Measurements from ENCODE around the gene MLLT1.
A peak's percentile ranks its signal among the peaks of the same experiment; 100 is the strongest.
"Not testable (repeated sequence)": the region's sequence is repeated elsewhere in the genome, so short reads cannot be mapped to it uniquely, and the experiment has no call there.

The MLLT1 gene

DNA sequence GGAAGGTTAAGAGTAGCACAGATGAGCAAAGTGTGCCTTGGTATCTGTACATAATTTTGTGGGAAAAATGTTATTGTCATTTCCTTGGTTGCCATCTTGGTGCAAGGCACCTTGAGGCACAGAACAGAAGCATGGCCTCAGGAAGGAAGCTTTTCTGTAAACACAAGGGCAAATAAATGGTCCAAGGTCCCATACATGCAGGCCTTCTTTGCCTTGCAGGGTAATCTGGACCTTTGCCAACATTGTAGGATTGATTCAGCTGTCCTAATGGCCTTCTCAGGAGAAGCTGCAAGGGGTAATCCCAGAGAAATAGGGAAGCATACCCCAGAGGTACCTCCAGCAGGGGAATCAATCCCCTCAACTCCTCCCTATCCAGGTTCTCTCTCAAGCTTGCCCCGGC lies 9.0 kb upstream of the MLLT1 start:
- Histone ChIP-seq H3K36me3 (ENCODE audit: low read length) (no peaks in the 10 kb centered on the region), H3K9ac (ENCODE audit: low read length) (no peak overlapping the region), H3K4me3 (ENCODE audit: insufficient read depth, low read length, poor library complexity, severe bottlenecking) (no peak overlapping the region), H3K9me3 (ENCODE audit: insufficient read depth, low read length) (peaks cover 42% of the 10 kb centered on the region; the same call in 1 of the 2 replicates), H3K27me3 (ENCODE audit: low read length) (no peaks in the 10 kb centered on the region), H3K27ac (ENCODE audit: low read depth, low read length) (no peak overlapping the region), H2AFZ (ENCODE audit: low read depth, low read length, severe bottlenecking) (no peak overlapping the region), H3F3A (ENCODE audit: insufficient read depth) (no peaks in the 10 kb centered on the region), H3K9me2 (replicated peaks; ENCODE audit: insufficient read depth, low read length) (no peaks in the 10 kb centered on the region), H4K20me1 (ENCODE audit: low read depth, low read length) (no peaks in the 10 kb centered on the region), H3K4me2 (ENCODE audit: low read depth, low read length, poor library complexity, severe bottlenecking) (no peak overlapping the region), H3K79me2 (ENCODE audit: insufficient read depth, low read length) (no peaks in the 10 kb centered on the region)
- TF ChIP-seq CTCF (IDR thresholded peaks at IDR 0.05; ENCODE audit: insufficient read depth, low read length, poor library complexity, severe bottlenecking) (no peak), EZH2phosphoT487 (conservative IDR thresholded peaks at IDR 0.05; ENCODE audit: low read length) (no peak)

- Histone ChIP-seq H3K9me3 (ENCODE audit: insufficient read depth, low read length) (peaks cover 36% of the 10 kb centered on the region; the same call in 1 of the 2 replicates), H3K27ac (ENCODE audit: low read depth, low read length) (no peak overlapping the region), H3K4me3 (ENCODE audit: insufficient read depth, low read length, poor library complexity, severe bottlenecking) (peak overlapping the region; percentile 22), H3K9ac (ENCODE audit: low read length) (no peak overlapping the region), H3F3A (ENCODE audit: insufficient read depth) (no peaks in the 10 kb centered on the region), H3K27me3 (ENCODE audit: low read length) (no peaks in the 10 kb centered on the region), H2AFZ (ENCODE audit: low read depth, low read length, severe bottlenecking) (no peak overlapping the region), H3K4me2 (ENCODE audit: low read depth, low read length, poor library complexity, severe bottlenecking) (no peak overlapping the region), H3K9me2 (replicated peaks; ENCODE audit: insufficient read depth, low read length) (no peaks in the 10 kb centered on the region), H4K20me1 (ENCODE audit: low read depth, low read length) (no peaks in the 10 kb centered on the region), H3K36me3 (ENCODE audit: low read length) (no peaks in the 10 kb centered on the region), H3K79me2 (ENCODE audit: insufficient read depth, low read length) (no peaks in the 10 kb centered on the region)
- TF ChIP-seq EZH2phosphoT487 (conservative IDR thresholded peaks at IDR 0.05; ENCODE audit: low read length): no peak
- TF ChIP-seq CTCF (IDR thresholded peaks at IDR 0.05; ENCODE audit: insufficient read depth, low read length, poor library complexity, severe bottlenecking): no peak
Measured at GRCh38 chr19:6287269-6287885, 7.6 kb upstream of the MLLT1 start.

DNA sequence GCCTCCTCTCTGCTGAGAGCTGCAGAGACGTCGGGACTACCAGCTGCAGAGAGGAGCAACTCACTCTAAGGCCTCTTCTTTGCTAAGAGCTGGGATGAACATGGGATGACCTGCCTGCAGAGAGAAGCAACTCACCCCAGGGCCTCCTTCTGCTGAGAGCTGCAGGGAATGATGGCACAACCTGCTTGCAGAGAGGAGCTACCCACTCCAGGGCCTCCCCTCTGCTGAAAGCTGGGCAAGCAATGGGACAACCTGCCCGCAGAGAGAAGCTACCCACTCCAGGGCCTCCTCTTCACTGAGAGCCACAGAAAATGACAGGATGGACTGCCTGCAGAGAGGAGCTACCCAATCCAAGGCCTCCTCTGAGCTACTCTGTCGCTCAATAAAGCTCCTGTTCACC lies 6.9 kb upstream of the MLLT1 start:
- no peak overlapping the region for H3K4me2 ChIP-seq (ENCODE audit: low read depth, low read length, poor library complexity, severe bottlenecking)
- no peak overlapping the region for H2AFZ ChIP-seq (ENCODE audit: low read depth, low read length, severe bottlenecking)
- no peaks in the 10 kb centered on the region for H3K36me3 ChIP-seq (ENCODE audit: low read length)
- H3K27me3 ChIP-seq (ENCODE audit: low read length): no peaks in the 10 kb centered on the region
- no peaks in the 10 kb centered on the region for H3K79me2 ChIP-seq (ENCODE audit: insufficient read depth, low read length)
- no peak overlapping the region for H3K4me3 ChIP-seq (ENCODE audit: insufficient read depth, low read length, poor library complexity, severe bottlenecking)
- no peak for TF ChIP-seq CTCF (IDR thresholded peaks at IDR 0.05; ENCODE audit: insufficient read depth, low read length, poor library complexity, severe bottlenecking)
- H4K20me1 ChIP-seq (ENCODE audit: low read depth, low read length): no peaks in the 10 kb centered on the region
- no peaks in the 10 kb centered on the region for H3F3A ChIP-seq (ENCODE audit: insufficient read depth)
- no peak overlapping the region for H3K9ac ChIP-seq (ENCODE audit: low read length)
- no peaks in the 10 kb centered on the region for H3K9me2 ChIP-seq (replicated peaks; ENCODE audit: insufficient read depth, low read length)
- no peak overlapping the region for H3K27ac ChIP-seq (ENCODE audit: low read depth, low read length)
- peaks cover 31% of the 10 kb centered on the region; the same call in 1 of the 2 replicates for H3K9me3 ChIP-seq (ENCODE audit: insufficient read depth, low read length)

DNA sequence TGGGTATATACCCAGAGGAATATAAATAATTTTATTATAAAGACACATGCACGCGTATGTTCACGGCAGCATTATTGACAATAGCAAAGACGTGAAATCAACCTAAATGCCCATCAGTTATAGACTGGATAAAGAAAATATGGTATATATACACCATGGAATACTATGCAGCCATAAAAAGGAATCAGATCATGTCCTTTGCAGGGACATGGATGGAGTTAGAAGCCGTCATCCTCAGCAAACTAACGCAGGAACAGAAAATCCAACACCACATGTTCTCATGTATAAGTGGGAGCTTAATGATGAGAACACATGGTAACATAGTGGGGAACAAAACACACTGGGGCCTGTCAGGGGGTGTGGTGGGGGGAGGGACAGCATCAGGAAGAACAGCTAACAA lies 2.6 kb upstream of the MLLT1 start:
- not testable (repeated sequence) for H3K9me2 ChIP-seq (replicated peaks; ENCODE audit: insufficient read depth, low read length); H3K27me3 ChIP-seq (ENCODE audit: low read length); H4K20me1 ChIP-seq (ENCODE audit: low read depth, low read length); H3K36me3 ChIP-seq (ENCODE audit: low read length); H3K4me3 ChIP-seq (ENCODE audit: insufficient read depth, low read length, poor library complexity, severe bottlenecking); H3K27ac ChIP-seq (ENCODE audit: low read depth, low read length); H3K4me2 ChIP-seq (ENCODE audit: low read depth, low read length, poor library complexity, severe bottlenecking); H2AFZ ChIP-seq (ENCODE audit: low read depth, low read length, severe bottlenecking); H3F3A ChIP-seq (ENCODE audit: insufficient read depth); H3K9ac ChIP-seq (ENCODE audit: low read length)
- peaks cover 21% of the 10 kb centered on the region for H3K79me2 ChIP-seq (ENCODE audit: insufficient read depth, low read length)
- H3K9me3 ChIP-seq (ENCODE audit: insufficient read depth, low read length): peaks cover 16% of the 10 kb centered on the region; the same call in 1 of the 2 replicates
